Transverse colon (tissue), 4 donors: ENCODE results near the gene STRN3.

ENCODE experiments used
- CTCF ChIP-seq, 5 experiments: fragments of 200-600 bp in 3 of 5; fragments of 450-650 bp in 2 of 5; sonication (generic) in 3 of 5; IDR thresholded peaks; 1 replicate in 2 of 5; 2 replicates in 3 of 5; pipeline ENCODE4 v1.5.1; 2016 to 2017; ENCODE audit warnings: antibody characterized with exemption in 5 of 5, inconsistent platforms in 3 of 5, mild to moderate bottlenecking in 2 of 5, moderate library complexity in 1 of 5
- POLR2AphosphoS5 ChIP-seq, 3 donors: sonication (generic); formaldehyde crosslinking; IDR thresholded peaks; one replicate each; pipeline ENCODE4 v1.6.1; 2016; ENCODE audit warnings: antibody characterized with exemption in 3 of 3

- no peak for TF ChIP-seq CTCF (IDR thresholded peaks at IDR 0.05)
- TF ChIP-seq POLR2AphosphoS5 (IDR thresholded peaks at IDR 0.05) = no peak
Observed at GRCh38 chr14:30958555-30959407, 67.4 kb downstream of the STRN3 start.
